Inflammatory macrophage treated with lipopolysaccharide for 4 hours (primary cell): ENCODE data around the gene BIN1.

Experiments
- DNase-seq: peaks from one replicate; pipeline ENCODE4 v3.0.0-alpha.2; 2020

The BIN1 gene

DNA sequence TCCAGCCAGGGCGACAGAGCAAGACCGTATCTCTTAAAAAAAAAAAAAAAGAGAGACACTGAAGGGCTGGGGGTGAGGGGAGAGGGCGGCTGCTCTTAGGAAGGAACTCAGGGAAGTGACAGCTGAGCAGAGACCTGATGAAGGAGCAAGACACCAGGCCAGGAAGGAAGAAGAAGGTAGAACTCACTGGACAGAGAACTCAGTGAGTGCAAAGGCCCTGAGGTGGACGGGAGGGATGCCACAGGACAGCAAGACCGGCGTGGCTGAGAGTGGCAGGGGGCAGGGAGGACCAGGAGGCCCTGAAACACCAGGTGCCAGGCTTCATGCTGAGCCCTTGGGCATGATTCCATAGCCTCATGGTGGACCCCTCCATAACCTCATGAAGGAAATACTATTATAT, 18.2 kb downstream of the BIN1 start:
- no peak for DNase-seq

GRCh38 chr2:127087791-127088495, 19.0 kb downstream of the BIN1 start:
- DNase-seq = no peak

- DNase-seq = peak; percentile 89
Measured at GRCh38 chr2:127086990-127087790, 19.8 kb downstream of the BIN1 start.

DNA sequence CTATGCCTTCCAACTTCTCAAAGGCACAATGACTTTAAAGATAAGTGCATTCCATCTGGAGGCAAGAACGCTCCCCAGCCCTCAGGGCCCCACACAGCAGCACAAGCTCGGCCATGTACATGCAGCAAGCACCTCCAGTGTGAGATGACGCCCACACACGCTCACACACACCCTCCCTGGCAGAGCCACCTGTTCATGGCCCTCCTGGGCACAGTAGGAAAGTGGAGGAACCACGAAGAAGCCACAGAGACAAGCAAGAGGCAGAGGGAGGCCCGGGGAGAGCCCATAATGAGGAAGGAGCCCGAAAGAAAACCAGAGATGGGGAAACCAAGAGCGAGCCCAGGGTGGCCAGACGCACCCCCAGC, 21.7 kb downstream of the BIN1 start:
- peak; percentile 53 for DNase-seq

DNA sequence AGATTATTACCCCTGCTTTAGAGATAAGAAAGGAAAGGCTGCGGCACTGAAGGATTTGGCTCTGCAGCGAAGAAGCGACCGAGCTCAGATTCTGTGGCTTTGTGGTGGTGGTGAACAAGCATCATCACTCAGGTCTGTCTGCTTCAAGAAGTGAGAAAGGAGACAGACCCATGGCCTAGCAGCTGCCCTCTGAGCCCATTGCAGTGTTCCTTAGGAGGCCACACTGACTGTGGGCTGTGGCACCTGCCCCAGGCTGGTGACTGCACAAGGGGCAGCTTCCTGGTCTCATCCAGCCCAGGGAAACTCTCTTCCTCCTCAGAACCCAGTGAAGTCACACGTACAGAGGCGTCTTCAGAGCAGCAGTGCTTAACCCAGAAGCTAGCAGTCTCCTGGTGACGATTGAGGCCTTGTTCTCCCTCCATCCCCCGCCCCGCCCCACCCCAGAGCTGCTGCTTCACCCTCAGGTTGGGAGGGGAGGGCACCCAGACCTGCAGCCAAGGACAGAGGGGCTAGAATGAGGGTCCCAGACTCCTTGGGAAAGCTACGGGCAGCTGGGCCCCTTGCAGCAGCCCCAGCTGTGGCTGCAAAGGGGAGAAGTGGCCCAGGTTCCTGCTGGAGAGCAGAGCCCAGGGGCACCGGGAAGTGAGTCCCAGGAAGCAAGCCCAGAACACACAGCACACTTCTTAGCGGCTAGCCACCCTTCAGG, 22.2 kb downstream of the BIN1 start:
- DNase-seq = peak; percentile 53

- peak; percentile 44 for DNase-seq
Measured at GRCh38 chr2:127083819-127084503, 23.0 kb downstream of the BIN1 start.

DNA sequence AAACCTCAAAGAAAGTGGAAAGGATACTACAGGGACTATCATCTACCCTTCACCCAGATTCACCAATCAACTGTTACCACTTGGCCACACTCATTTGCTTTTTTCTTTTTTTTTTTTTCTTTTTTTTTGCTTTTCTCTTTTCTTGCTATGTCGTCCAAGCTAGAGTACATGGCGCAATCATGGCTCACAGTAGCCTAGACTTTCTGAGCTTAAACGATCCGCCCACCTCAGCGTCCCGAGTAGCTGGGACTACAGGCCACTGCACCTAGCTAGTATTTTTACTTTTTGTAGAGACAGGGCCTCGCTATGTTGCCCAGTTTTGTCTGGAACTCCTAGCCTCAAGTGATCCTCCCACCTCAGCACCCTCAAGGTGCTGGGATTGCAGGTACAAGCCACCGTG, 24.0 kb downstream of the BIN1 start:
- DNase-seq = peak; percentile 65

DNA sequence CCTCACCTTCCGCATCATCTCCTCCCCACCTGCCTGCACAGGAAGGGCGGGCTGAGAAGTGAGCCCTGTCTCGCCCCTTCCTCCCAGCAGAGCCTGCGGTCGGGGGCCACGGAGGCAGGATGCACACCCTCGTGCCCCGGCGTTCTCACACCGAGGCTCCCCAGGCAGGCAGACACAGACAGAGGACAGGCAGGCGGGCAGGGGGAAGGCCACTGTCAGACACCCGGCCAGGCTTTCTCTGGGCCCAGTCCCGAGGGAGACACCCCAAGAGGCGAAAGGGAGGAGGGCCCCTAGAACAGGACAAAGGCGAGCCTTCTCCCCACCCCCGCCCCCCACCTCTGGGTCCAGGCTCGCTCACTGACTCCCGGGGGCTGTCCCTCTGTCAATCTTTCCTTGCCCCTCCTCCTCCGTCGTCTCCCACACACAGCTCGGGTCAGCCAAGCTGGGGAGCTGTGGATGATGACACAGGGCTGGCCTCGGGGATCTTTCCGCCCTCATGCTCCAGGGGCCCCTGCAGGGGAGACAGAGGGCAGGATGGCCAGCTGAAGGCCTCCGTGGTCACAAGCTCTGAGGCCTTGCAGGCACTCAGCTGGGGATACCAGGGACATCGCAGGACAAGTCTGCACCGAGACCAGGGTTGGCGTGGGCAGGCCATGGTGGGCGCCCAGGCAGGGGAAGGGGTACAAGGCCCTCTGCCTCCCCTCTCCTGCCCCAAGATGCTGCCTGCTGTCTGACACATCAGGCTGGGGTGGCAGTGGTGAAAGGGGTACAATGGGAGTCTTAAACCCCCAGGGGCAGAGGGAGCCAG, 24.9 kb downstream of the BIN1 start:
- DNase-seq = peak; percentile 46

- DNase-seq = peak; percentile 83
Measured at GRCh38 chr2:127080938-127081755, 25.8 kb downstream of the BIN1 start.

GRCh38 chr2:127080226-127080937, 26.6 kb downstream of the BIN1 start:
- no peak for DNase-seq

DNA sequence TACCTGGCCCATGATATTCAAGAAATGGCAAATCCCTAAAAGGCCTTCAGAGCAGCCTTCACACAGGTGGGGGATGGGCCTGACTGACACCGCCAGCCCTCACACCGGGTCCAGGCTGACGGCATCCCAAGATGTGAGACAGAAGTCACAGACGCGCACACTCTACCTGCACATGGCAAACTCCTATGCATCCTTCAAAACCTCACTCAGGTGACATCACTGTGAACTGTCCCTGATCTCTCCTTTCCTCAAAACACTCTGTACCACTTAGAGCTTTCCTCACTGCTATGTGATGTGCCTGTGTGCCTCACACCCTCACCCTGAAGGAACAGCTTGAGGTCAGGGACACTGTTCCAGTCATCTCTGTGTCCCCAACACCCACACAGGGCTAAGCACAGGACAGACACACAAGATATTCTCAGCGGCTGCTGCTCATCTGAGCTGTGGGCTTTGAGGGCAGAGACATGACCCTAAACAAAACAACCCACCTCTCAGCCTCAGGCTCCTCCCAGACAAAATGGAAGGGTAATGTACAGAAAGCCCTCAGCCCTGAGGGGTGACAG, 27.5 kb downstream of the BIN1 start:
- DNase-seq = no peak

- DNase-seq = no peak
Measured at GRCh38 chr2:127078666-127079270, 28.2 kb downstream of the BIN1 start.

DNA sequence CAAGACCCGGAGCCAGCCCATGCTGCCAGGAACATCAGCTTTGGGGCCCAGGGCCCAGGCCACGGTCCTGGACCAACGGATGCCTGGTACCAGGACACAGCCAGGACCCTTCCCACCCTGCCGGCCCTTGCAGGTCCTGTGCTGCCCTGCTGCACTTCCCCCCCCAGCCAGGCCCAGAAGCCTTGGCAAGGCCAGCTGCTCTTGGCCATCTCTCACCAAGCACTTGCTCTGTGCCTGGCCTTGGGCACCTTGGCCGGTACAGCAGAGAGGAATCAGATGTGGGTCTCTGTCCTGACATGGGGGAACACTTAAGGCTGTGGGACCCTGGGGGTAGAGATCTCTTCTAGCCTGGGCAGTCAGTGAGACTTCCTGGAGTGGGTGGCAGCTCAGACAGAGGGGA, 28.9 kb downstream of the BIN1 start:
- DNase-seq = no peak

DNA sequence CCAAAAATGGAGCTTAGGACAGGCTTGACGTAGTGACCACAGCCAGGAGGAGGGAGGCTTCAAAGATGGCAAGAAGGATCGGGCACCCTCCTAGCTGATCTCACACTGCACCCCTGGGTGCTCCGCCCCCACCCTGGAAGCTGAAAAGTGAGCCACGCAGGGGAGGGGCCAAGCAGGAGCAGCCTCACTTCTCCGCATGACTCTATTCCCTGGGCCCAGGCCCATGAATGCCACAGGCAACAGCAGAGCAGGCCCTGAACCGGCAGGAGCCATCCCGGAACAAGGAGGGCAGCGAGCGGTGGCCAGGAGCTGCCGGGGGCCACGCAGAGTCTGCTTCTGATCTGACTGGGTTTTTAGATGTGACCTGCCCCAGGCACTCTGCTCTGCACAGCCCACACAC, 30.0 kb downstream of the BIN1 start:
- DNase-seq = no peak

DNA sequence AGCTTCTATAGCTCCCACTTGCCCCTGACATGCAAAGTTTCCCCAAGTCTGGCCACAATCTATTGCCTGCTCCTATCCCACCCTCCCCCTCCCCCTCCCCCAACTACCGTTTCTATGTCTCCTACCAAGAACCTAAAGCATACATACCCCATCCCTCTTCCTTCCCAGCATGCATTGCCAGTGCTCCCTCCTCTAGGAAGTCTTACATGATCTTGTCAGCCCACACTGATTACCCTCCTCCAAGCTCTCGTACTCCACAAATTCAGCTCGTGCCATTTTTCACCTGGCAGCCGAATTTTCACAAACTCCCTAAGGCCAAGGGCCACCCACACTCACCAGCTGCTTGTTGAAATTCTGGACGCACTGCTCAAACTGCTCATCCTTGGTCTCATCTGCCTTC, 30.7 kb downstream of the BIN1 start:
- no peak for DNase-seq

DNA sequence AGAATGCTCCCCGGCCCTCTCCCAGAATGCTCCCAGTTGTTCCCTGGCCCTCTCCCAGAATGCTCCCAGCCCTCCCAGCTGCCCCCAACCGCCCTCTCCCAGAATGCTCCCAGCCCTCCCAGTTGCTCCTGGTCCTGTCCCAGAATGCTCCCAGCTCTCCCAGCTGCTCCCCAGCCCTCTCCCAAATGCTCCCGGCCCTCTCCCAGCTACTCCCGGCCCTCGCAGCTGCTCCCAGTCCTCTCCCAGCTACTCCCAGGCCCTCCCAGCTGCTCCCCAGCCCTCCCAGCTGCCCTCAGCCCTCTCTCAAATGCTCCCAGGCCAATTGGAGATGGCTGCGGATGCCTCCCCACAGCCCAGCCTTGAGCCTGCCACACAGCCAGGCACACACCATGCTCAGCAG, 31.1 kb downstream of the BIN1 start:
- DNase-seq = no peak

GRCh38 chr2:127074936-127075335, 32.0 kb downstream of the BIN1 start:
- DNase-seq = no peak

DNA sequence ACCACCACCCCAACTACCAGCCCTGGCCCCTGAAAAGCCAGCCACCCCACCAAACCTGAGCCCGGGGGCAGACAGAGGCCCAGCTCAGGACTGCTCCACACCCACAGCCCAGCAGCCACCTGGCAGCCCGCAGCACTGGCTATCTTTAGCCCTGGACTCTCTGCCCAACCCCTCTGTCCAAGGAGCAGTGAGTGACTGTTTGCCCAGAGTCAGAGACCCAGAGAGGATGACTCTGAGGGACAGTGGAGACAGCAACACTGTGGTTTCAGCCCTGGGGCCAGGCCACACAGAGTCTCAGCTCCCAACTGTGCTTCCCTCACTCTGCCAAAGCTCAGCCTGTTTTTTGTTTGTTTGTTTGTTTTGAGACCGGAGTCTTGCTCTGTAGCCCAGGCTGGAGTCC, 32.6 kb downstream of the BIN1 start:
- DNase-seq = no peak

DNA sequence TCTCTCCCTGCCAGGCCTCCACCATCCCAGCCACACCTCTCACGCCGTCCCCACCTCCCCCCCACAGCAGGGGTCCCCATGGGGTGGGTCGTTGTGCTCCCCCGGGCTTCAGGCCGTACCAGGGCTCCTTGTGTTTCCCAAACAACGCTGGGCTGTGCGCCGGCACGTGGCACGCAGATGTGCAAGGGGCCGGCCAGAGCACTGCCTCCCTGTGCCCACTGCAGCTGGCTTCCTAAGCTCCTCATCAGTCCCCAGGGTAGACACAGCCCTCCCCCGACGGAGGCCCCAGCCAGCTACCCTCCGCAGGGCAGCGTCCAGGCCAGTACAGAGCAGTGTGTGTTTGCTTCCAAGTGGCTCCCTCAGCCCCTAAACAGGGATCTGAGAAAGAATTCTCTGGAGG, 34.0 kb downstream of the BIN1 start:
- no peak for DNase-seq

DNA sequence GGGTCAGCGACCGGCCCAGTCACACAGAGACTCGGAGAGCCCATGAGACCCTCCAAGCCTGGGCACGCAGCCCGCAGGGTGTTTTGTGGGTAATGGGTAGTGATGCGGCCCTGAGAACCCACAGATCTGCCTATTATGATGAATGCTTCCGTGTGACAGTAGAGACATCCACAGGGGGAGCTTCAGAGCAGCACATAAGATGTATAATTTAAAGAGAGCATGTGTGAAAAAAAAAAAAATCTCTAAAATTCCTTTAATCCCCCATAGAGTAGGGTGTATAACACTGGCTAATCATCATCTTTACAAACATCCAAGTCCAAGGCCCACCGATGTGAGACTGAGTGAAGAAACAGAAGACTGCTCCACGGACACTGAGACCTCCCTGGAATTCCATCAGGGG, 34.6 kb downstream of the BIN1 start:
- no peak for DNase-seq
